ENCODE results near the gene KLHDC3. TPM values are rescaled to one million over a fixed set of nuclear protein-coding genes. Genes with fewer than 3 reads are reported as not detected.
A peak's percentile ranks its signal among the peaks of the same experiment; 100 is the strongest.

The KLHDC3 gene
- total and polyA plus RNA-seq, 3 donors from 2014 or later, result 207 to 422 (median 210) TPM

GRCh38 chr6:42979523-42980177 is 34.4 kb upstream of the KLHDC3 start:
- no peak for TF ChIP-seq POLR2A (IDR thresholded peaks at IDR 0.05)
- no peak for TF ChIP-seq CTCF (IDR thresholded peaks at IDR 0.05)
- 21 to 32% methylated on average over 9 of the region's 9 CpGs for WGBS, 2 donors
- intact Hi-C loops (cut with DNase I; ENCODE audit: low total_unique reads), result no loop called here
- no peak for DNase-seq
- H3K27me3 ChIP-seq, result no peaks in the 10 kb centered on the region
- peaks cover 14% of the 10 kb centered on the region for H3K4me1 ChIP-seq
- H3K4me3 ChIP-seq, result peak overlapping the region; percentile 89 to 90
- H3K36me3 ChIP-seq (ENCODE audit: low read depth, missing control alignments), result no peaks in the 10 kb centered on the region
- H3K27ac ChIP-seq, result peak overlapping the region; percentile 84 to 86
- no peaks in the 10 kb centered on the region for H3K9me3 ChIP-seq

- H3K27ac ChIP-seq, result no peak overlapping the region
- TF ChIP-seq POLR2A (IDR thresholded peaks at IDR 0.05) (no peak), CTCF (IDR thresholded peaks at IDR 0.05) (no peak)
- H3K36me3 ChIP-seq (ENCODE audit: low read depth, missing control alignments), result no peaks in the 10 kb centered on the region
- H3K4me3 ChIP-seq, result no peak overlapping the region
- intact Hi-C loops (cut with DNase I; ENCODE audit: low total_unique reads), result no loop called here
- WGBS, 2 donors, result 87 to 90% methylated on average over 5 of the region's 5 CpGs
- no peaks in the 10 kb centered on the region for H3K27me3 ChIP-seq
- H3K9me3 ChIP-seq, result no peaks in the 10 kb centered on the region
- no peak for DNase-seq
- H3K4me1 ChIP-seq, result peaks cover 31% of the 10 kb centered on the region
These were observed 32.2 kb upstream of the KLHDC3 start for GRCh38 chr6:42981836-42982235.

DNA sequence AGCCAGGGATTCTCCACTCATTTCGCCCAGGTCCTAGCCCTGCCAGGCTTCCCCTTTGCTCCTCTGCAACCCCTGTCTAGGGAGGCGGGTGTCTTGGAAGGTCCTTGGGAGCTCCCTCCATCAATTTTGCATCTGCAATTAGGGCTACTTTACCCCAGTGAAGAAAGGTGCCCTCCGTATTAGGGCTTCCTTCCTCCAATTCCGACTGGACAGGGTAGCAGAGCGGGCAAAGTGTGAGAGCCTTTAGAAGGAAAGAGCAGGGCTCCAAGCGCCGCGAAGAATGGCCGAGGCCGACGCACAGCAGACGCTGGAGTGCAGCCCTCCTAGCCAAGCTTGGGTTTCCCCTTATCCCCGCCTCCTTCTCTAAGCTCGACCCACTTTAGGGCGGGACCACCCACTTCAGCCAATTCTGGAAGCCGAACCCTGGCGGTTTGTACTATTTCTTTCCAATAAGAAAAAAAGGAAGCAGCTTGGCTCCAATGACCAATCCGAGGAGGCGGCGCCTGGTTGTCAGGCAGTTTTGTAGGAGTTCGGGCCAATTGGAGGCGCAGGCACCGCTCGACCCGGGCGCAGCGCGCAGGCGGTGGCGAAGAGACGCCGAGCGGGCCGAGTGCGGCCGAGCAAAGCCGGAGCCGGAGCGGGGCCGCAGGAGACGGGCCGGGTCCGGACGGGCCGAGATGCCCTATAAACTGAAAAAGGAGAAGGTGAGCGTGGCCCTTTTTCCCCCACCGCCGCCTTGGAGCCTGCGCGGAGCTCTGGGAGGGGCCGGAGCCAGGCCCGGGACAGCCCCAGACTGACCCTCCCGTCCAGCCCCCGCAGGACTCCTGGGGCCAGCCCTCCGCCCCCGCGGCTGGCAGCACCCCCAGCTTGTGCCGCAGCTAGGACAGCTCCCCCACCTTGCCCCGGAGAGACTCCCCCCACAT is 29.8 kb upstream of the KLHDC3 start, which contains the start of gene PPP2R5D:
PPP2R5D (plus strand) TSS at position 570 of the 923 bp plus-strand sequence; CDS start at position 678, 108 bp downstream.
- peak; percentile 50 for TF ChIP-seq POLR2A (IDR thresholded peaks at IDR 0.05)
- peak in 2 of 3 experiments; percentile 7 to 19 for TF ChIP-seq CTCF (IDR thresholded peaks at IDR 0.05)
- Histone ChIP-seq H3K9me3 (no peaks in the 10 kb centered on the region), H3K27ac (peak within 1 kb of the TSS; percentile 88 to 91), H3K4me3 (peak within 1 kb of the TSS; percentile 79 to 88), H3K27me3 (no peaks in the 10 kb centered on the region), H3K4me1 (peaks cover 45% of the 10 kb centered on the region), H3K36me3 (ENCODE audit: low read depth, missing control alignments) (no peaks in the 10 kb centered on the region)
- WGBS, 2 donors, result 0 to 1% methylated on average over 54 to 59 of the region's 59 CpGs
- peak; percentile 99 for DNase-seq
- intact Hi-C loops (cut with DNase I; ENCODE audit: low total_unique reads), result no loop called here

GRCh38 chr6:42984924-42985475 is 29.0 kb upstream of the KLHDC3 start:
- Histone ChIP-seq H3K27me3 (no peaks in the 10 kb centered on the region), H3K9me3 (no peaks in the 10 kb centered on the region), H3K4me1 (peaks cover 38% of the 10 kb centered on the region), H3K27ac (peak overlapping the region; percentile 88 to 91), H3K36me3 (ENCODE audit: low read depth, missing control alignments) (no peaks in the 10 kb centered on the region), H3K4me3 (peak overlapping the region; percentile 79 to 88)
- TF ChIP-seq CTCF (IDR thresholded peaks at IDR 0.05), result no peak
- TF ChIP-seq POLR2A (IDR thresholded peaks at IDR 0.05), result no peak
- intact Hi-C loops (cut with DNase I; ENCODE audit: low total_unique reads), result no loop called here
- peak; percentile 40 for DNase-seq
- 6 to 7% methylated on average over 13 of the region's 13 CpGs for WGBS, 2 donors
